T-helper 1 cell treated with Interleukin-12 subunit alpha and Interleukin-12 subunit beta and Interleukin-4 antibody, amounts not matched to agents 30 ng/mL and 1 ng/mL, for 36 hours (primary cell): ENCODE data around the gene ANXA8. TPM values are rescaled to one million over a fixed set of nuclear protein-coding genes. Genes with fewer than 3 reads are reported as not detected.
"Not testable (repeated sequence)": the region's sequence is repeated elsewhere in the genome, so short reads cannot be mapped to it uniquely, and the experiment has no call there.

Source experiments
- intact Hi-C: fragments of 100-400 bp; cut with micrococcal nuclease; formaldehyde crosslinking; loops from one replicate; pipeline ENCODE4 v1.15.1; 2024
- total RNA-seq: library from RNA; stranded (reverse); gene quantifications from 2 replicates; pipeline ENCODE4 v1.2.3, GENCODE V29; 2022

Gene ANXA8
- total RNA-seq = 0.32 and 0.66 TPM in 2 replicates

- intact Hi-C loops = not testable (repeated sequence)
Measured at GRCh38 chr10:47483923-47484322, at the start of gene ANXA8. Gene ANXA8, minus strand, starts transcription at chr10:47484115. Its CDS starts 182 bp downstream, at chr10:47483933.

GRCh38 chr10:47523475-47523874 lies 39.6 kb upstream of the ANXA8 start, which contains the start of gene AGAP9:
Gene AGAP9, minus strand, starts transcription at chr10:47523638. Its CDS starts 112 bp downstream, at chr10:47523526.
- intact Hi-C loops = not testable (repeated sequence)

GRCh38 chr10:47502313-47502712 lies 18.4 kb upstream of the ANXA8 start:
- intact Hi-C loops = not testable (repeated sequence)

GRCh38 chr10:47494226-47494625 lies 10.3 kb upstream of the ANXA8 start:
- intact Hi-C loops = not testable (repeated sequence)

- intact Hi-C loops = not testable (repeated sequence)
Measured at GRCh38 chr10:47491600-47491999, 7.7 kb upstream of the ANXA8 start, which contains the start of gene FAM25G. Gene FAM25G, minus strand, starts transcription at chr10:47491700. Its CDS starts 26 bp downstream, at chr10:47491674.

- intact Hi-C loops = not testable (repeated sequence)
Measured at GRCh38 chr10:47489630-47490029, 5.7 kb upstream of the ANXA8 start.

- intact Hi-C loops = not testable (repeated sequence)
Measured at GRCh38 chr10:47485943-47486342, 2.0 kb upstream of the ANXA8 start.

GRCh38 chr10:47484786-47485185 lies 871 bp upstream of the ANXA8 start:
- intact Hi-C loops = not testable (repeated sequence)

GRCh38 chr10:47482367-47482766 lies 1.5 kb downstream of the ANXA8 start:
- intact Hi-C loops = not testable (repeated sequence)

- intact Hi-C loops = not testable (repeated sequence)
Measured at GRCh38 chr10:47481768-47482181, 2.1 kb downstream of the ANXA8 start.

- intact Hi-C loops = not testable (repeated sequence)
Measured at GRCh38 chr10:47481182-47481766, 2.6 kb downstream of the ANXA8 start.

GRCh38 chr10:47480133-47480532 lies 3.8 kb downstream of the ANXA8 start:
- intact Hi-C loops = not testable (repeated sequence)

GRCh38 chr10:47478114-47478513 lies 5.8 kb downstream of the ANXA8 start:
- intact Hi-C loops = not testable (repeated sequence)

GRCh38 chr10:47477078-47477477 lies 6.8 kb downstream of the ANXA8 start:
- intact Hi-C loops = not testable (repeated sequence)

- intact Hi-C loops = not testable (repeated sequence)
Measured at GRCh38 chr10:47475101-47475500, 8.8 kb downstream of the ANXA8 start.

- intact Hi-C loops = not testable (repeated sequence)
Measured at GRCh38 chr10:47473516-47473915, 10.4 kb downstream of the ANXA8 start.

GRCh38 chr10:47472647-47473046 lies 11.3 kb downstream of the ANXA8 start:
- intact Hi-C loops = not testable (repeated sequence)

GRCh38 chr10:47472072-47472471 lies 11.8 kb downstream of the ANXA8 start:
- intact Hi-C loops = not testable (repeated sequence)

- intact Hi-C loops = not testable (repeated sequence)
Measured at GRCh38 chr10:47468731-47469528, 15.0 kb downstream of the ANXA8 start.

- intact Hi-C loops = not testable (repeated sequence)
Measured at GRCh38 chr10:47467957-47468356, 16.0 kb downstream of the ANXA8 start.

GRCh38 chr10:47467458-47467857 lies 16.5 kb downstream of the ANXA8 start:
- intact Hi-C loops = not testable (repeated sequence)

- intact Hi-C loops = not testable (repeated sequence)
Measured at GRCh38 chr10:47465216-47465917, 18.5 kb downstream of the ANXA8 start.
